Measurements from ENCODE around the gene DGAT2L6.

DNA sequence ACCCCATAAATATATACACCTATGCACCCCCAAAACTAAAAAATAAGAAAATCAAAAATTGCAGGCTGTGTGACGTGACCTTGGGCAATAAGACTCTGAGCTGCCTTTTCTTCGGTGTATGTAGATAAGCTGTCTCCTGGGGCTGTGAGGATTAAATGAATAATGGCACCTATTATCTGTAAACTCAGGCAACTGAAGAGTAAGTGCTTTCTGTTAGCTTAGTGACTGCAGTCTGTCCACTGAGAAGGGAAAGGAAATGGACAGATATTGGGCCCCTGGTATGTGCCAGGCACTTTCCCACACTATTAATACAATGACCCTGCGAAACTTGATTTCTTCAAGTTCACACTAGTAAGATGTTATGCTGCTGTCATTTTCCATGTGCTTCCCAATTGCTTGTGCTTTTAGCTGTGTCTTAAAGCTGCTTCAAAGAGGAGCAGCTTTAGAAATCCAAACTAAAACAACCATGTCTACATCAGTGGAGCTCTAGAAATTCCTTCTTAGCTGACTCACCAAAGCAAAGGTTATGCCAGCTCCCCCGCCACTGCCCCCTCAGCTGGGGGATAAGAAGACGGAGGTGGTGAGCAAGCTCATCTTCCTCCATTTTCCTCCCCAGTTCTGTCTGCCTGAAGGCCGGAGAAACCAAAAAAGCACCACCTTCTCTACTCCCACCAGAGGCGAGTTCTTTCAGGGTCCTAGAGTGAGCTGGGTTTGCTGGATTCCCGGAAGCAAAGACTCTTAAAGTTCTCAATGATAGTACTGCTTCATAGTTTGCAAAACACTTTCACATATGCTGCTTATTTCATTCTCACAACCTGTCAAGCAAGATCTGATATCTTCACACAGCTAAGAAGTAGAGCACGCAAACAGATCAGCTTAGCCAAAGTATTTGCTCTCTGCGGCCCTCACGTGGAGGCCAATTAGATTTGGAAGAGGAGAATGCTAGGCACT lies 8.8 kb upstream of the DGAT2L6 start:
- TF ChIP-seq GATA2 (IDR thresholded peaks at IDR 0.05; ENCODE audit: low read depth, low read length) = no peak
- TF ChIP-seq GATA3 (IDR thresholded peaks at IDR 0.05; ENCODE audit: low read depth, low read length) = no peak
